ENCODE results near the gene DAP3.
A peak's percentile ranks its signal among the peaks of the same experiment; 100 is the strongest.
"Not testable (repeated sequence)": the region's sequence is repeated elsewhere in the genome, so short reads cannot be mapped to it uniquely, and the experiment has no call there.

DAP3 gene

DNA sequence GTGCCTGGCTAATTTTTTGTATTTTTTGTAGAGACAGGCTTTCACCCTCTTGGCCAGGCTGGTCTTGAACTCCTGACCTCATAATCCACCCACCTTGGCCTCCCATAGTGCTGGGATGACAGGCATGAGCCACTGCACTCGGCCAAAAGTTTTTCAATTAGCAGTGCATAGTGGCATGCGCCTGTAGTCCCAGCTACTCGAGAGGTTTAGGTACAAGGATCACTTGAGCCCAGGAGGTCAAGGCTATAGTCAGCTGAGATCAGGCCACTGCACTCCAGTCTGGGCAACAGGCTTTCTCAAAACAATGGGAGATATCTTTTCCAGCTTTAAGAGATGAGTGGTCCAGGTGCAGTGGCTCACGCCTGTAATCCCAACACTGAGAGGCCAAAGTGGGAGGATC lies 30.8 kb downstream of the DAP3 start:
- DNase-seq, result no peak

DNA sequence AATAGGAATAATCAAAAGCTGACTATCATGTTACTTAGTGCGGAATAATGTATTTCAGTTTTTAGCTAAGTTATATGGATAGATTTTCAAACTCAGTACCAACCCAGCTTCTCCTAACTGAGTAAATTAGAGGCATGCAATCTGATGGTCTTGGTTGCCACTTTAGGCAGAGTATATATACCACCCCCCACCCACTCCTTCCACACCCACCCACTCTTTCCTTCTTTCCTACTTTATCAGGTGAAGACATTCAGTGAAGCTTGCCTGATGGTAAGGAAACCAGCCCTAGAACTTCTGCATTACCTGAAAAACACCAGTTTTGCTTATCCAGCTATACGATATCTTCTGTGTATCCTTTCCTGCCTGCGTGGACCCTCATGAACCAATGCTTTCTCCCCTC lies 36.3 kb downstream of the DAP3 start:
- DNase-seq, result no peak

DNA sequence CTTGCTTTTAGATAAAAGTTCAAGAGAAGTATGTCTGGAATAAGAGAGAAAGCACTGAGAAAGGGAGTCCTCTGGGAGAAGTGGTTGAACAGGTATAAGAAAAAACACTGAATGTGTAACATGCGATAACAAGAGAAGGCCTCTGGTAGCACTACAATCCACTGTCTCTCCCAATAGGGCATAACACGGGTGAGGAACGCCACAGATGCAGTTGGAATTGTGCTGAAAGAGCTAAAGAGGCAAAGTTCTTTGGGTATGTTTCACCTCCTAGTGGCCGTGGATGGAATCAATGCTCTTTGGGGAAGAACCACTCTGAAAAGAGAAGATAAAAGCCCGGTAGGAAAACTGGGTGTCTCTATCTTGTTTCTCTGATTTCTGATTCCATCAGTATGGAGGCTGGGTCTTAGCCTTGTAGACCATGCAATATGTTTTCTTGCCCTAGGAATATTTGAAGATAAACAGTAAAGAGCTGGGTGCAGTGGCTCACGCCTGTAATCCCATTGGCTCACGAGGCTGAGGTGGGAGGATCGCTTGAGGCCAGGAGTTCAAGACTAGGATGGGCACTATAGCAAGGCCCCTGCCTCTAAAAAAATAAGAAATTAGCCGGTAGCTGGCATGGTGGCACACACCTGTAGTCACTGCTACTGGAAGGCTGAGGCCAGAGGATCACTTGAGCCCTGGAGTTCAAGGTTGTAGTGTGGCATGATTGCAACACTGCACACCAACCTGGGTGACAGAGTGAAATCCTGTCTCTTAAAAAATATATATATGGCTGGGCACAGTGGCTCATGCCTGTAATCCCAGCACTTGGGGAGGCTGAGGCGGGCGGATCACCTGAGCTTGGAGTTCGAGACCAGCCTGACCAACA lies 40.4 kb downstream of the DAP3 start:
- DNase-seq, result peak; percentile 16

DNA sequence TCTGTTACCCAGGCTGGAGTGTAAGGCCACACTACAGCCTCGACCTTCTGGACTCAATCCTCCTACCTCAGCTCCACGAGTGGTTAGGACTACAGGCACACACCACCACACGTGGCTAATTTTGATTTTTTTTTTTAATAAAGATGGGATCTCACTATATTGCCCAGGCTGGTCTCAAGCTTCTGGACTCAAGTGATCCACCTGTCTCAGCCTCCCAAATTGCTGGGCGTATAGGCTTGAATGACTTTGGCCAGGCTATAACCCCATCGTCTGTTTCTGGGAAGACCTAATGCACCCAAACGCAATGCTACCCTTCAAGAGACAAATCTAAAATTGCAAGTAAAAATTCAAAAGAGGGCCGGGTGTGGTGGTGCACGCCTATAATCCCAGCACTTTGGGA lies 52.1 kb downstream of the DAP3 start:
- no peak for DNase-seq

DNA sequence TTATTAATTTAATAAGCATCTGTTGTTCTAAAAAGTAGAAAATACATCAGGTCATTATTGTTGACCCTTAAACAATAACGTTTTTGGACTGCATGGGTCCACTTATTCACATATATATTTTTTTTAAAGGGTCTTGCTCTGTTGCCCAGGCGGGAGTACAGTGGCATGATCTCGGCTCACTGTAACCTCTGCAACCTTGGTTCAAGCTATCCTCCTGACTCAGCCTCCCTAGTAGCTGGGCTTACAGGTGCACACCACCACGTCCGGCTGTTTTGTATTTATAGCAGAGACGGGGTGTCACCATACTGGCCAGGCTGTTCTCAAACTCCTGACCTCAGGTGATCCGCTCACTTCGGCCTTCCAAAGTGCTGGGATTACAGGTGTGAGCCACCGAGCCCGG lies 53.0 kb downstream of the DAP3 start:
- DNase-seq, result no peak

DNA sequence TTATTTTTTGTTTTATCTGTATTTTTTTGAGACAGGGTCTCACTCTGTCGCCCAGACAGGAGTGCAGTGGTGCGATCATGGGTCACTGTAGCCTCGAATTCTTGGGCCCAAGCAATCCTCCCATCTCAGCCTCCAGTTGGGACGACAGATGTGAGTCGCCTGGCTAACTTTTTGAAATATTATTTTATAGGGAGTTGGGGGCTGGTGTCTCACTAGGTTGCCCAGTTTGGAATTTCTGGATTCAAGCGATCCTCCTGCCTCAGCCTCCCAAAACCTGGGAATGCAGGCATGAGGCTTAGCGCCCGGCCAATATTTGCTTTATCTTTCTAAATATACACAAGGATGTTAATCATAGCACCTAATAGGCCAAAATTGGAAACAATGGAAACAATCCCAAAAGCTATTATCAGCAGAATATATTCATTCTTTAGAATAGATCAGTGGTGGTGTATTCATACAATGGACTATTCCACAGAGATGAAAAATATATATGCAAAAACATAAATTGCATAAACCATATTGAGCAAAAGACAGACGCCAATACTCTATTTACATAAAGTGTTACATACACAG lies 55.9 kb downstream of the DAP3 start:
- no peak for DNase-seq

DNA sequence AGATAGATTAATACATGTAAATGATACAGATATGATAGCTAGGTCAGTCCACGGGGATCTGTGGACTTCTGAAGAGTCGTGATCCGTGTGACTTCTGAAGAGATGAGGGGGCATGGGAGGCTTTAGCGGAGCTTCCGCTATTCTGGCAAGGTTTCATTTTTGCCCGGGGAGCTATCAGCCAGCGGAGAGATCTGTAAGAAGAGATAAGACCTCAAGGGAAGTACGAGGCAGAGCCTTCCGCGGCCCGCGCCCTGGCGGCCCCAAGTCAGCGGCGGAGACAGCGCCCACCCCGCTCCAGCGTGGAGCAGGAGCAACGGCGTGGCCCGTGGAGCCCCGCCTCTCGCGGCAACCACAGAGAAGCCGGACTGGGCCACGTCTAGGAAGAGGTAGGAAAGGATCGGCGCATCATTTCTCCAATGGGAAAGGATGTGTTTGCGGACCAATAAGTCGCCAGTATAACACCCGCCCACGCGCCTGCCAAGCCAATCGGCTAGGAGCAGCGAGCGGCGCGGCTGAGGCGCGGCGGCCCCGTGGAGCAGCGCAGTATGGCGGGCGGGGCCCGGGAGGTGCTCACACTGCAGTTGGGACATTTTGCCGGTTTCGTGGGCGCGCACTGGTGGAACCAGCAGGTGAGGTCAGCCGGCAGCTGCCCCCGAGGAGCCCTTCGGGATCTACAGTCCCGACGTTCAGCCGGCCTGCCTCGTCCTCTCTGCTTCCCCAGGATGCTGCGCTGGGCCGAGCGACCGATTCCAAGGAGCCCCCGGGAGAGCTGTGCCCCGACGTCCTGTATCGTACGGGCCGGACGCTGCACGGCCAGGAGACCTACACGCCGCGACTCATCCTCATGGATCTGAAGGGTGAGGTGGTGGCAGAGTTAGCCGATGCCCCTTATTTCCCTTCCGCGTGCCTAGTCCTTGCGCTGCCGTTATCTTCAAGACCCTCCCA lies 56.7 kb downstream of the DAP3 start:
- peak; percentile 99 for DNase-seq

DNA sequence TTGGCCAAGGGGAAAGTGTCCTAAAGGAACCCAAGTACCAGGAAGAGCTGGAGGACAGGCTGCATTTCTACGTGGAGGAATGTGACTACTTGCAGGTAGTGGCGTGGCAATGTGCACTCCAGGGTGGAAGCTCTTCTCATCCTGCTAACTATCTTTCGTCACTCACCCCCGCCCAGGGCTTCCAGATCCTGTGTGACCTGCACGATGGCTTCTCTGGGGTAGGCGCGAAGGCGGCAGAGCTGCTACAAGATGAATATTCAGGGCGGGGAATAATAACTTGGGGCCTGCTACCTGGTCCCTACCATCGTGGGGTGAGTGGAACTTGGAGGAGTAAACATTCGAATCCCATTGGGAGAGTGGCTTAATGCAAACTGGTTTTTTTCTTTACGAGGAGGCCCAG lies 58.7 kb downstream of the DAP3 start:
- DNase-seq, result not testable (repeated sequence)

DNA sequence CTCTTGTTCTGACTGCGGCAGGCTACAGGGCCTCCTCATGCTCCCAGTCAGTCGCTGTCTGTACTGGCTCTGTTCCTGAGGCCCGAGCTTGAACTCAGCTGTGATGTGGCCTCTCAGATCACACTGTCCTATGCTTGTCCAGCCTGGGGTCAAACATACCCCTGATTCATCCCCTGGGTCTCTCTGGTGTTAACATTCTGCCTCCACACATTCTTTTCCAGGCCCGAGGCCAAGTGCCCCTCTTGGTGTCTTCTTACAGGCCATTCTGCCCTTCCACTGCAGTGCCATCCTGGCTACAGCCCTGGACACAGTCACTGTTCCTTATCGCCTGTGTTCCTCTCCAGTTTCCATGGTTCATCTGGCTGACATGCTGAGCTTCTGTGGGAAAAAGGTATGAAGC lies 59.2 kb downstream of the DAP3 start:
- not testable (repeated sequence) for DNase-seq

DNA sequence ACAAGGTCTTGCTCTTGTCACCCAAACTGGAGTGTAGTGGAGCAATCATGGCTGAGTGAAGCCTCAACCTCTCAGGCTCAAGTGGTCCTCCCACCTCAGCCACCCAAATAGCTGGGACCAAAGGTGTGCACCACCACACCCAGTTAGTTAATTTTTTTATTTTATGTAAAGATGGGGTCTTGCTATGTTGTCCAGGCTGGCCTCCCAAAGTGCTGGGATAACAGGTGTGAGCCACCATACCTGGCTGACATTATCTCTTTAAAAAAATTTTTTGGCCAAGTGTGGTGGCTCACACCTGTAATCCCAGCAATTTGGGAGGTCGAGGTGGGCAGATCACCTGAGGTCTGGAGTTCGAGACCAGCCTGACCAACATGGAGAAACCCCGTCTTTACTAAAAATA lies 70.1 kb downstream of the DAP3 start:
- not testable (repeated sequence) for DNase-seq

DNA sequence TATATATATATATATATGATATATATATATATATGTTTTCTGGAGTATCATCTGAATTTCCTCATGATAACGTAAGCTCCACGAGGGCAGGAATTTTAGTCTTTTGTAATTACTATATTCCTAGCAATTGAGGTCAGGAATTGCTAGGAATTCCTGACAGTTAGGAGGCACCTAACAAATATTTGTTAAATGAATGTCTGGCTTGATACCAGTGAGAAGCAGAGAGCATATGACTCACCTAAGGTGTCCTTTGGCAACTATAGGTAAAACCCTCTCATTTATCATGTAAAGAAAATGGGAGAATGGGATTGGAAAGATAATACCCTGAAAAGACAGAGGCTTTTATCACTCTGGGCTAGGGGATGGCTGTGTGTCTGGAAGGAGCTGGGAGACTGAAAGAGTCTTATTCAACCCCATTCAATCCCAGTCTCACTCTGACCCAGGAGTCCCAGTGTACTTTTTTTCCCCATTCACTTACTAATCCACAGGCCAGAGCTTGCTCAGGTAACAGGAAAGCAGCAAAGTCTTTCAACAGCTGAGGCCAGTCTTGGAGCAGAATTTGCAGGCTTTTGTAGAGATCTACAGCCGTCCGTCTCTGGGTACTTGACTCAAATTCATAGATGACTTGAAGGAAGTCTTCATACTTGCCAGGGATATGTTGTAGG lies 71.2 kb downstream of the DAP3 start:
- DNase-seq, result no peak

DNA sequence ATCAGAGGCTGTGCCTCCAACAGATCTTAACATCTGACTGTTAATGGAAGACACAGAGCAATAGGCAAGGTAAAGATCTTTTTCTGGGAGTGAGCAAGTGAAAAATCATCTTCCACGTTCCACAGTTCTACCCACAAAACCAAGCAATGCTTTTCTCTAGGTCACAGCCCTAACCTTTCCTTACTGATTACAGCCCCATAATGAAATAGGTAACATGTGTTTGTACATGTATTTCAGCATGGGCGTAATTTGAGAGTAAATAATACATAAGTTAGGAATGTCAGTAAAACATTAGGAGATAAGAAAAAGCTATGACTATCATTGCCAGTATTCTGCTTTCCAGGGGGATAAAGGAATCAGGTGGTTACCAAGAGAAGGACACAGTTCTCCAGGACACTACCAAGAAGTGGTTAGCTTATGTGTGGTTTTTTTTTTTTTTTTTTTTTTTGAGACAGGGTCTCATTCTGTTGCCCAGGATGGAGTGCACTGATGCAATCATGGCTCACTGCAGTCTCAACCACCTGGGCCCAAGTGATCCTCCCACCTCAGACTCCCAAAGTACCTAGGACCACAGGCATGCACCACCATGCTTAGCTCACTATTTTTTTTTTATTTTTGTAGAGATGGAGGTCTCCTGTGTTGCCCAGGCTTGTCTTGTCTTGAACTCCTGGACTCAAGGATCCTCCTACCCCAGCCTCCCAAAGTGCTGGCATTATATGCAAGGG lies 72.0 kb downstream of the DAP3 start:
- no peak for DNase-seq

DNA sequence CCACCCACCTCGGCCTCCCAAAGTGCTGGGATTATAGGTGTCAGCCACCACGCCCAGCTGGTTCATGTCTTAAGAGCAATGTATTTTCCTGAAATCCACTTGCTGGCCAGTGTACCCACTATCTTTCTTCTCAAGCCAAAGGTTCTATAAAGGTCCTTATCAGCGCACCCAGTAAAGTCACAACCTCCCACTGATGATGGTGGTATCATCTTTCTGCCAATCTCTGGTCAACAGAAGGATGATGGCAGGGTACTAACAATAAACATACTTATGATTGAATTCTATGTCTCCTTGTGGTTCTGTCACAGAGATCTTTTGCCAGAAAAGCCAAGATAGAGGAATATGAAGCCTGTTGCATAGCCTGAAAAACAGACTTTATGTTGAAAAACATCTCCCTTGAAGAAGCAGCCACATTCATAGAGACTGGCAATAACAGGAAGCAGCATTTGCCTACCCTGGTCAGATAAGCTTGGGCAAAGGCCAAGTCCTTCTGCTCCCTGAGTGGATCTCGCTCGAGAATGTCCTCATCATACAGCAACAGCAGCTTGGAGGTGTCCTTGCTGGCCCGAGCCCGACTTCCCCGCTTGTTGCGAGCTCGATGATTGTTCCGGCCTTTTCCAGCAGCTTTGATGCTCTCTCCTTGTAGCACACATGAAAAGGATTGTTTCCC lies 73.0 kb downstream of the DAP3 start:
- DNase-seq, result no peak

DNA sequence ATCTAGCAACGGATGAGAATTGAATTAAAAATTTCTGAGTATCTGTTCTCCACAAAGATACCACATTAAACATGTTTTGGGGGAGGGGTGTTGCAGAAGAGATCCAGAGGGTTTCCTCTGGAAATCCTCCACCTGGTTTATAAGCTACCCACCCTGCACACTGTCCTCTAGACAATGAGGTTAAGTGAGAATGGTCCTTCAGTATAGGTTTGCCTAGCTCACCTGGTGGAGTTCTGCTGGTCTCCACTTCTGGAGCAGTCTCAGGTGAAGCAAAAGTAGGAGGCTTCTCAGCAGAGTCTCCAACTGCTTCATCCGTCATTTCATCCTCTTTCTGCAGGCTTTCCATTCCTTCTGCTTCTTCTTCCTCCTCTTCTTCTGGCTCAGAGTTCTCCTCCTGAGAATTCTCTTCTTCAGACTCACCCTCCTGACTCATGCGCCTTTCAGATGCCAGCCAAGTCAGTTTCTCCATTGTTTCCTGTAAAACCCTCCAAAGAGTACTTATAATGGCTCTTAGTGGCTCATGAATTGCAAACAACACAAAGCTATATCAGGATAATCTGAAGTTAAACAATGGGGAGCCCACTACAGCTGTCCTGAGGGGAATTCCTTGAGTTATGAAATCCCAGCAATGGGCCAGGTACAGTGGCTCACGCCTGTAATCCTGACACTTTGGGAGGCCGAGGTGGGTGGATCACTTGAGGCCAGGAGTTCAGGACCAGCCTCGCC lies 74.4 kb downstream of the DAP3 start:
- not testable (repeated sequence) for DNase-seq

DNA sequence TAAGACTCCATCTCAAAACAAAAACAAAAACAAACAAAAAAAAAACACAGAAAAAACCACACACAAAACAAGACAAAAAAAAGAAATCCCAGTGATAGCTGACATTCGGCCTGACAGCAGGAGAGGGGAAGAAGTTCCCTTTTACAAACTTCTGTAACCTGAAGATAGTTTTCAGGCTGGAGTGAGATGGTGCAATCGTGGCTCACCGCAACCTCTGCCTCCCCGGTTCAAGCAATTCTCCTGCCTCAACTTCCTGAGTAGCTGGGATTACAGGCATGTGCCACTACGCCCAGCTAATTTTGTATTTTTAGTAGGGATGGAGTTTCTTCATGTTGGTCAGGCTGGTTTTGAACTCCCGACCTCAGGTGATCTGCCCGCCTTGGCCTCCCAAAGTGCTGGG lies 75.1 kb downstream of the DAP3 start:
- DNase-seq, result not testable (repeated sequence)

DNA sequence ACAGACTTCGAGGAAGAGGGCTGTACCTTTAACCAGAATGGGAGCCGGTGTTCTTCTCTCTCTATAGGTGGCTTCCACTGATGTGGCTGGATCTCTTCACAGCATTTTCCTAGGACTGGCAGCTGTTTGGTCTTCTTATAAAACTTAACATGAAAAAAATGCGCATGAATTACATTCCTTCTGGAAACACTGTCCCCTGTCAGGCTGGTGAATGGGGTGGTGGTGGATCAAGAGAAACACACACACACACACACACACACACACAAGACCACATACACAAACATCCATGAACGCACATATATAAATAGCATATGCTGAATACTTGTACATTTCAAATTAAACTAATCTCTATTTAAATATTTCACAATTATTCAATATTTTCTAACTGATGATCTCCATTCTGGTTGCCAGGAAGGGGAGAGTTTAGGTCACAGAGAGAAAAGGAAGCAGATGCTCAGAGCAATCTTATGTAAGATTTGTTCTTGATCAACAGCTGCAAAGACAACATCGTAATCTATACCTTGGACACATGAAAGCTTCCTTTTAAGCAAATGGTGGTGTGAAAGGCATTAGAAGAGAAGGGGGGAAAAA lies 78.6 kb downstream of the DAP3 start:
- not testable (repeated sequence) for DNase-seq

DNA sequence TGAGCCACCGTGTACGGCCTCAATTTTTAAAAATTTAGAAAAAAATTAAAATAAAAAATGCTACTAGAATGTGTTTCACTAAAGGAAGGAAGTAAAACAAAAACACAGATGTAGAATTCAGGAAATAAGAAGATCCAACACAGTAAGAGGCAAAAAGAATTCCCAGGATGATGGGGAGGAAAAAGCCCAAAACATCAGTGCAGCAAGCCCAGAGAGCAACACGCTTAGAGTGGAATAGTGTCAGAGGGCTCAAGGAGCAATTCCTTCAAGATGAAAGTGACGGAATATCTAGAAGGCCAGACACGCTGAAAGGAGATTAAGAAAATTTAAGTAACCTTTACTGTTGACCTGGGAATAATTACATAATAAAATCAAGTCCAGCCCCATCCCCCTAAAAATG lies 80.4 kb downstream of the DAP3 start:
- no peak for DNase-seq

DNA sequence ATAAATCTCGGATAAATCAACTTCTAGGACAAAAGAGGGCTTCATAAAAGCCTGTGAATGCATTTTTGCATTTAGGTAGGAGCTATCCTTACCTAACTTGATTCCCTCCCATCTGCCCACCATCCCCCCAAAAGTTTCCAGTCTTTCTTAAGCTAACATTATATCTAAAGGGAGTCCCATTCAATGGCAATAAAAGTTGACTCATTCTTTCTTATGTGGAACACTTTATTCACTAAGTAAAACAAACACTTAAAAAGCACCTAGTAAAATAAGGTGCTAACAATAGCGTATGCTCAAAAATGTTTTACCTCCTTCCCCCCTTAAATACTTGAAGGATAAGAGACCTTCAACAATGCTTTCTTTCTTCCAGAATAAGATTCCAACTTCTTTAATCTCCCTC lies 84.3 kb downstream of the DAP3 start:
- no peak for DNase-seq

DNA sequence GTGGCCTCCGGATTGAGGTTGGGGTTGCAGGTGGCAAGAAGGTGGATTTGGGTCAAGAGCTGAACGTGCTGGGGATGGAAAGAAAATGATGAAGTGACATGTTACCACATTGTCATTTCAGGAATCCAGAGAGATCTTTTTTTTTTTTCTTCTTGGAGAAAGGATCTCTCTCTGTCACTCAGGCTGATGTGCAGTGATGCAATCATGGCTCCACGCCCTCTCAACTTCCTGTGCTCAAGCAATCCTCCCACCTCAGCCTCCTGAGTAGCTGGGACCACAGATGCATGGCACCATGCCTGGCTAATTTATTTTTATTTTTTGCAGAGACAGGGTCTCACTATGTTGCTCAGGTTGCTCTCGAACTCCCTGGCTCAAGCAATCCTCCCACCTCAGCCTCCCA lies 87.5 kb downstream of the DAP3 start:
- no peak for DNase-seq

DNA sequence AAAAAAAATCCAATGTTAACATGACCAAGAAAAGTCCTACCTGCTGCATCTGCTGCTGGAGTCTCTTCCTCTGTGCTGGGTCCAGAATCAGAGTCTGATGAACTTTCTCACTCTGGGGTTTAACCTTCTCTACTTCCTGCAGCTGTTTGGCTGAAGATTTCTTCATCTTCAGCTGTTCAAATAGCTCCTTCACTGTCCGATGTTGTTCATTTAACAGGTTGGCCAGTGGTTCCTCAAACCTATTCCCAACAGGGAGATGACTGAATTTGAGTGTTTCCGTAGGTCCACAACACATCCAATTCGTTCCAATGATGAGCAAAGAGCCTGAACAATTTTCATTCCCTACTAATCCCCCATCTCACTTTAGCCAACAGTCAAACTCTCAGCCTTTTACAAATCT lies 88.7 kb downstream of the DAP3 start:
- no peak for DNase-seq
